Loucy (cell line): ENCODE results near the gene TMEM45B.

Experiments
- H2AFZ ChIP-seq: fragments of 200-600 bp; sonication (generic); 2 replicates; pipeline ENCODE4 v1.6.0; 2016; ENCODE audit warnings: antibody characterized with exemption, mild to moderate bottlenecking, low read length, moderate library complexity
- H3F3A ChIP-seq: fragments of 200-600 bp; 2 replicates; pipeline ENCODE4 v1.6.0; 2016; ENCODE audit warnings: antibody characterized with exemption, low read depth, mild to moderate bottlenecking
- H3K27me3 ChIP-seq: fragments of 200-600 bp; sonication (generic); 2 replicates; pipeline ENCODE4 v1.6.1; 2014; ENCODE audit warnings: low read length, mild to moderate bottlenecking; ENCODE audit not compliant: insufficient read depth, poor library complexity, severe bottlenecking
- H3K36me3 ChIP-seq: fragments of 200-600 bp; sonication (generic); 2 replicates; pipeline ENCODE4 v1.6.1; 2016; ENCODE audit warnings: low read length; ENCODE audit not compliant: insufficient read depth
- H3K4me1 ChIP-seq: fragments of 200-600 bp; sonication (generic); 2 replicates; pipeline ENCODE4 v1.5.1; 2014; ENCODE audit warnings: low read length, mild to moderate bottlenecking; ENCODE audit not compliant: insufficient read depth, poor library complexity, severe bottlenecking
- H3K4me2 ChIP-seq: fragments of 200-600 bp; sonication (generic); 2 replicates; pipeline ENCODE4 v1.6.0; 2014; ENCODE audit warnings: antibody characterized with exemption, low read length, low read depth, mild to moderate bottlenecking; ENCODE audit not compliant: poor library complexity, severe bottlenecking
- H3K4me3 ChIP-seq: fragments of 200-600 bp; sonication (generic); 2 replicates; pipeline ENCODE4 v1.5.1; 2014; ENCODE audit warnings: low read length, mild to moderate bottlenecking, mixed read lengths; ENCODE audit not compliant: poor library complexity, severe bottlenecking
- H3K79me2 ChIP-seq: fragments of 200-600 bp; sonication (generic); 2 replicates; pipeline ENCODE4 v1.6.1; 2014; ENCODE audit warnings: low read length; ENCODE audit not compliant: insufficient read depth
- H3K9ac ChIP-seq: fragments of 200-600 bp; sonication (generic); 2 replicates; pipeline ENCODE4 v1.6.0; 2014; ENCODE audit warnings: mild to moderate bottlenecking, low read depth, low read length, moderate library complexity; ENCODE audit not compliant: poor library complexity, severe bottlenecking
- H3K9me2 ChIP-seq: fragments of 200-600 bp; sonication (generic); replicated peaks from 2 replicates; pipeline ENCODE4 v1.6.1; 2016; ENCODE audit warnings: low read depth, low read length, mixed read lengths
- H3K9me3 ChIP-seq: fragments of 200-600 bp; sonication (generic); 2 replicates; pipeline ENCODE4 v1.6.1; 2014; ENCODE audit warnings: mild to moderate bottlenecking, antibody characterized with exemption, low read length, low read depth; ENCODE audit not compliant: insufficient read depth
- H4K20me1 ChIP-seq: fragments of 200-600 bp; sonication (generic); 2 replicates; pipeline ENCODE4 v1.6.0; 2014; ENCODE audit warnings: antibody characterized with exemption, low read length, mild to moderate bottlenecking; ENCODE audit not compliant: insufficient read depth, poor library complexity, severe bottlenecking
- EZH2phosphoT487 ChIP-seq: fragments of 200-600 bp; IDR thresholded peaks from 2 replicates; pipeline ENCODE4 v1.6.1; 2018; ENCODE audit warnings: antibody characterized with exemption, mild to moderate bottlenecking, moderate library complexity, borderline replicate concordance
- TF ChIP-seq, protein P1 (sequence below): fragments of 200-600 bp; sonication (generic); conservative IDR thresholded peaks from 2 replicates; pipeline ENCODE4 v1.5.1; 2014; ENCODE audit warnings: mild to moderate bottlenecking, antibody characterized with exemption, low read length

The TMEM45B gene

DNA sequence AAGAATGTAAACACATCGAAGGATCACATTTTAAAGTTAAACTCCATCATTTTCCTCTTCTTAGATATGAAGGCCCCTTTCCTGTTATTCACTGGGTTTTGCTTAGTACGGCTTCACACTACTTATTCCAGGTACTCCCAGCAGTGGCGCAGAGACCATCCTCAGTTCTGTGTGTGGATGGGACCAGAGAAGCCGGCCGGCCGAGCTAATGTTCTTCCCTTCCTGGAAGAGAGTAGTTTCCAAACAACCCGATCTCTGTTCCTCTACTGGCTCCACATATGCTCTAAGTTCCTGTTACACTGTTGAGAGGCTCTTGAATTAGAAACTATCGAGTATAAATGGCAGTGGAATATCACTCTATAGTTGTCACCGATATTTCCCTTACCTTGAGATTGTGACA, 80.4 kb downstream of the TMEM45B start:
- H2AFZ ChIP-seq, result peak overlapping the region; percentile 91
- TF ChIP-seq EZH2phosphoT487, result no peak
- TF ChIP-seq, protein P1, sequence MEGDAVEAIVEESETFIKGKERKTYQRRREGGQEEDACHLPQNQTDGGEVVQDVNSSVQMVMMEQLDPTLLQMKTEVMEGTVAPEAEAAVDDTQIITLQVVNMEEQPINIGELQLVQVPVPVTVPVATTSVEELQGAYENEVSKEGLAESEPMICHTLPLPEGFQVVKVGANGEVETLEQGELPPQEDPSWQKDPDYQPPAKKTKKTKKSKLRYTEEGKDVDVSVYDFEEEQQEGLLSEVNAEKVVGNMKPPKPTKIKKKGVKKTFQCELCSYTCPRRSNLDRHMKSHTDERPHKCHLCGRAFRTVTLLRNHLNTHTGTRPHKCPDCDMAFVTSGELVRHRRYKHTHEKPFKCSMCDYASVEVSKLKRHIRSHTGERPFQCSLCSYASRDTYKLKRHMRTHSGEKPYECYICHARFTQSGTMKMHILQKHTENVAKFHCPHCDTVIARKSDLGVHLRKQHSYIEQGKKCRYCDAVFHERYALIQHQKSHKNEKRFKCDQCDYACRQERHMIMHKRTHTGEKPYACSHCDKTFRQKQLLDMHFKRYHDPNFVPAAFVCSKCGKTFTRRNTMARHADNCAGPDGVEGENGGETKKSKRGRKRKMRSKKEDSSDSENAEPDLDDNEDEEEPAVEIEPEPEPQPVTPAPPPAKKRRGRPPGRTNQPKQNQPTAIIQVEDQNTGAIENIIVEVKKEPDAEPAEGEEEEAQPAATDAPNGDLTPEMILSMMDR, result no peak

DNA sequence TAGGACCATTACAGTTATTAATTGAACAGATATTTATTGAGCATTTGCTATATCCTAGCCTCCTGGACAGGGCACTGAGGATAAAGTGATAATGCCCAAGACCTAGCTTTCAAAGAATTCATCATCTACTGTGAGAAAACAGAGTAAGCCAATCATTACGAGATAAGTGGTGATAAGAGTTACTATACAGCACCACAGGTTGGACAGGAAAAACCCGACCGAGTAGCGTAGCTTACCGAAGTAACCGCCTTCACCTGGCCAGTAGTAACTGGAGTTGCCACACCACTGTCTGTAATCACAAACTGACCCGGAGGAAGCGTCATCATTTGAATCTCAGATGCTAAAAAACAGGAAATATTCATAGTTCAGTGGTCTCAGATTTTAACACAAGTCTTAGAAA, 89.8 kb downstream of the TMEM45B start:
- Histone ChIP-seq H3K9me2 (no peaks in the 10 kb centered on the region), H3K79me2 (no peaks in the 10 kb centered on the region), H3K36me3 (peaks cover 25% of the 10 kb centered on the region; the same call in 1 of the 2 replicates), H3K4me2 (no peak overlapping the region), H3K4me3 (no peak overlapping the region), H3K9me3 (no peaks in the 10 kb centered on the region), H3K9ac (no peak overlapping the region), H3K27me3 (no peaks in the 10 kb centered on the region), H2AFZ (no peak overlapping the region), H3F3A (no peaks in the 10 kb centered on the region), H3K4me1 (no peaks in the 10 kb centered on the region), H4K20me1 (no peaks in the 10 kb centered on the region)
- no peak for TF ChIP-seq EZH2phosphoT487
- TF ChIP-seq, protein P1, result no peak

More for the DNA sequence above, 80.4 kb downstream of the TMEM45B start:
- Histone ChIP-seq H3K36me3 (peaks cover 4% of the 10 kb centered on the region; the same call in 1 of the 2 replicates), H4K20me1 (peaks cover 17% of the 10 kb centered on the region), H3K79me2 (peaks cover 42% of the 10 kb centered on the region), H3K4me2 (peak overlapping the region; percentile 76), H3K4me1 (peaks cover 39% of the 10 kb centered on the region), H3K9ac (peak overlapping the region; percentile 90), H3K9me2 (no peaks in the 10 kb centered on the region), H3F3A (no peaks in the 10 kb centered on the region), H3K4me3 (peak overlapping the region; percentile 100), H3K27me3 (peaks cover 3% of the 10 kb centered on the region), H3K9me3 (no peaks in the 10 kb centered on the region)
